HFFc6 (cell line): ENCODE data around the gene IL10. TPM values are rescaled to one million over a fixed set of nuclear protein-coding genes. Genes with fewer than 3 reads are reported as not detected.
A peak's percentile ranks its signal among the peaks of the same experiment; 100 is the strongest.

Experiments
- DNase-seq: peaks from one replicate; pipeline ENCODE4 v3.0.0-alpha.2; 2018
- H3K27ac Mint-ChIP-seq: 2 replicates; pipeline ENCODE4 v1.8.0; 2020; ENCODE audit warnings: mild to moderate bottlenecking, mixed read lengths
- H3K27me3 Mint-ChIP-seq: 2 replicates; pipeline ENCODE4 v1.8.0; 2021; ENCODE audit warnings: mild to moderate bottlenecking, moderate library complexity, mixed read lengths; ENCODE audit not compliant: insufficient read depth
- H3K36me3 Mint-ChIP-seq: 2 replicates; pipeline ENCODE4 v1.8.0; 2021; ENCODE audit warnings: low read depth, mixed read lengths
- H3K4me1 Mint-ChIP-seq: 2 replicates; pipeline ENCODE4 v1.8.0; 2020; ENCODE audit warnings: low read depth, mixed read lengths
- H3K4me3 Mint-ChIP-seq: 2 replicates; pipeline ENCODE4 v1.8.0; 2020; ENCODE audit warnings: mild to moderate bottlenecking, moderate library complexity, mixed read lengths
- H3K9me3 Mint-ChIP-seq: 2 replicates; pipeline ENCODE4 v1.8.0; 2020; ENCODE audit warnings: mild to moderate bottlenecking, mixed read lengths
- CTCF ChIP-seq: fragments of 200-600 bp; sonication (generic); IDR thresholded peaks from 2 replicates; pipeline ENCODE4 v1.5.0; 2021; ENCODE audit warnings: antibody characterized with exemption, mild to moderate bottlenecking
- total RNA-seq, 6 experiments: library from RNA; stranded (reverse); fragmentation: NEBNext Ultra II Directional; extraction: Animal tissue kit (Norgen Biotek cat#: 25700); gene quantifications; 2 replicates in 1 of 6; 3 replicates in 5 of 6; pipeline ENCODE4 v1.2.3, GENCODE V29; 2021

IL10 gene
- total RNA-seq, 6 experiments from 2014 or later: not detected

GRCh38 chr1:206719169-206719839 lies 53.0 kb downstream of the IL10 start:
- H3K36me3 Mint-ChIP-seq: no peaks in the 10 kb centered on the region
- H3K27ac Mint-ChIP-seq: no peak overlapping the region
- TF ChIP-seq CTCF: no peak
- H3K27me3 Mint-ChIP-seq: peaks cover 1% of the 10 kb centered on the region; the same call in 1 of the 2 replicates
- peaks cover 85% of the 10 kb centered on the region for H3K4me1 Mint-ChIP-seq
- no peaks in the 10 kb centered on the region for H3K9me3 Mint-ChIP-seq
- H3K4me3 Mint-ChIP-seq: no peak overlapping the region
- no peak for DNase-seq

- DNase-seq: no peak
- H3K4me3 Mint-ChIP-seq: peak overlapping the region; percentile 50; the same call in 1 of the 2 replicates
- H3K27me3 Mint-ChIP-seq: 0 out of 2 replicates have a peak, but pooled peaks cover 1% of the 10 kb centered on the region
- TF ChIP-seq CTCF: no peak
- H3K9me3 Mint-ChIP-seq: no peaks in the 10 kb centered on the region
- peak overlapping the region; percentile 41; the same call in 1 of the 2 replicates for H3K27ac Mint-ChIP-seq
- no peaks in the 10 kb centered on the region for H3K36me3 Mint-ChIP-seq
- peaks cover 85% of the 10 kb centered on the region for H3K4me1 Mint-ChIP-seq
Measured at GRCh38 chr1:206717674-206717989, 54.7 kb downstream of the IL10 start.

Other genes with a start within 250 kb of the IL10 start
- 10 to 100 TPM; 38.9 to 48.3 (median 43.2) TPM for gene EIF2D, start 160.0 kb downstream of the IL10 start, total RNA-seq
- 10 to 100 TPM; 24.2 to 27.4 (median 26.9) TPM for gene DYRK3, start 137.0 kb downstream of the IL10 start, total RNA-seq
- 10 to 100 TPM; 80.0 to 89.1 (median 86.0) TPM for gene MAPKAPK2, start 87.6 kb downstream of the IL10 start, total RNA-seq
- not detected for gene IL19, start 1.7 kb downstream of the IL10 start, total RNA-seq
- not detected for gene IL20, start 93.1 kb upstream of the IL10 start, total RNA-seq
- gene IL24, start 124.9 kb upstream of the IL10 start, total RNA-seq: under 1 TPM in 1 of 6 experiments, not detected in 5; 0.24 TPM
- 1 to 10 TPM in 2 of 6 experiments, under 1 TPM in 4; 0.28 to 1.3 (median 0.67) TPM for gene FCMR, start 149.4 kb upstream of the IL10 start, total RNA-seq
- gene PIGR, start 174.0 kb upstream of the IL10 start, total RNA-seq: under 1 TPM in 2 of 6 experiments, not detected in 4; 0.14 to 0.26 TPM
- not detected for gene FCAMR, start 198.0 kb upstream of the IL10 start, total RNA-seq